Activated naive CD4-positive, alpha-beta T cell treated with anti-CD3 and anti-CD28 coated beads for 36 hours (primary cell): ENCODE measurements around the gene ABI1. TPM values are rescaled to one million over a fixed set of nuclear protein-coding genes. Genes with fewer than 3 reads are reported as not detected.

ENCODE experiments used
- CTCF ChIA-PET: fragments of 350-600 bp; sonication (Branson Sonifier 250); formaldehyde crosslinking; loops from one replicate; lab custom pipeline; 2021; ENCODE audit warnings: antibody characterized with exemption; lab: Charles Lee
- DNase-seq: peaks from one replicate; pipeline ENCODE4 v3.0.0-alpha.2; 2020
- H3K27ac Mint-ChIP-seq: one replicate; pipeline ENCODE4 v1.8.0; 2021; ENCODE audit warnings: mild to moderate bottlenecking, mixed read lengths
- H3K27me3 Mint-ChIP-seq: one replicate; pipeline ENCODE4 v1.8.0; 2021; ENCODE audit warnings: low read depth, mixed read lengths
- H3K36me3 Mint-ChIP-seq: one replicate; pipeline ENCODE4 v1.8.0; 2021; ENCODE audit warnings: low read depth, mixed read lengths
- H3K4me1 Mint-ChIP-seq: one replicate; pipeline ENCODE4 v1.8.0; 2021; ENCODE audit warnings: low read depth, mixed read lengths
- H3K4me3 Mint-ChIP-seq: one replicate; pipeline ENCODE4 v1.8.0; 2021; ENCODE audit warnings: mild to moderate bottlenecking, moderate library complexity, mixed read lengths
- H3K9me3 Mint-ChIP-seq: one replicate; pipeline ENCODE4 v1.8.0; 2021; ENCODE audit warnings: mixed read lengths
- intact Hi-C: fragments of 100-400 bp; cut with micrococcal nuclease; formaldehyde crosslinking; loops from one replicate; pipeline ENCODE4 v1.15.1; 2023
- total RNA-seq, 2 experiments: library from RNA; stranded (reverse); gene quantifications; one replicate each; pipeline ENCODE4 v1.2.3, GENCODE V29; 2021

The ABI1 gene
- total RNA-seq, 2 experiments from 2014 or later = 34.5 to 37.2 TPM

- peak; percentile 34 for DNase-seq
- H3K27ac Mint-ChIP-seq = peak overlapping the region; percentile 88
- peaks cover 60% of the 10 kb centered on the region for H3K36me3 Mint-ChIP-seq
- intact Hi-C loops = loop anchor here (5.0 kb wide), 3 partner anchors 252 to 307 kb away; no protein-coding TSS in a partner anchor
- H3K4me1 Mint-ChIP-seq = peaks cover 40% of the 10 kb centered on the region
- CTCF ChIA-PET = interaction anchor here (0.6 to 0.7 kb wide), 3 partner anchors 118 to 451 kb away, joined by 3 to 4 read pairs (median 3); no protein-coding TSS in a partner anchor
- H3K9me3 Mint-ChIP-seq = no peaks in the 10 kb centered on the region
- no peaks in the 10 kb centered on the region for H3K27me3 Mint-ChIP-seq
- no peak overlapping the region for H3K4me3 Mint-ChIP-seq
These were observed 121.6 kb downstream of the ABI1 start for GRCh38 chr10:26739071-26739631.

DNA sequence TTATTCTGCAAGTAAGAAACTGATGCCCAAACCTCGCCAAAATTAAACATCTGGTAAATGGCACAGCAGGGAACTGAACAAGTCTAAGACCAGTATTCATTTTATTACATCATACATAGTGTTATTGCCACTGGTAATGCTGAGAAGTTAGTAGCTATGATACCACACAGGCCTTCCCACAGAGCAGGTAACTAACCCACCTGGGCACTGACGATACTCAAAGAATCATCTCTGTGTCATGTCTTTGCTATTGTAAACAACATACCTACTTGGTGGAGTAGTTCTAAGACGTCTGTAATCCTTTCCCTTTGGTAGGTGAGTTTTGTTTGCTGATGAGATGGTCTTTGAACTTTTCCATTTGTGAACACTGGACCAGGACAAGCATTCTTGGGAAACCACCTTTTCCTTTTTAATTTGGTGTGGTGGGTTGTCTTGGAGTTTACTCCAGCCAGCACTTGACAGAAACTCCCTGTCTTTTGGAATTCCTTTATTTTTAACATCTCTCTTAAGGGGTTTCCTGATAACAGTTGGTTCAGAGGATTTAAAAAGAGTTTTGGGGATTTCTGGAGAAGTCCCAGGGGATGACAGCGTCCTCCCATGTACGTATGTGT, 122.4 kb downstream of the ABI1 start:
- no peak overlapping the region for H3K4me3 Mint-ChIP-seq
- peaks cover 57% of the 10 kb centered on the region for H3K36me3 Mint-ChIP-seq

DNA sequence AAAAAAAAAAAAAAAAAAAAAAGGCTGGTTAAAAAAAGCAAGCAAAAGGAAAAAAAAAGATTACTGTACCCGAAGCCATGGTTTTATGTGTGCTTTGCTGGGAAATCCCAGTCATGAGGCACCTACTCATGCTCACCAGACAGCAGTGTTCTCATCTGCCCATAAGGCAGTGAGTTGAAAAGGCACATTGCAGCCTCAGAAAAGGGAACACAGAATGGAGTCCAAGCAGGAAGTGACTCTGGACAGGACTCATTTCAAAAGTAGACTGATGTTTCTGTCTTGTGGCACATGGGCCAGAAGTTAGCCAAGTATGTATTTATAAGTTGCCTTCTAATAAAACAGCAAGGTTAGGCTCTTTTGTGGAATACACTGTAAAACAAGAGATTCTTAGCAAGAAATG, 123.0 kb downstream of the ABI1 start:
- intact Hi-C loops = loop anchor here (1.0 to 5.0 kb wide), 7 partner anchors 44 to 505 kb away; partner anchors contain the start of gene MASTL
- peak; percentile 75 for DNase-seq
- CTCF ChIA-PET = no interaction called here
- Mint-ChIP-seq H3K27ac (peak overlapping the region; percentile 88), H3K27me3 (no peaks in the 10 kb centered on the region), H3K4me3 (no peak overlapping the region), H3K9me3 (no peaks in the 10 kb centered on the region), H3K4me1 (peaks cover 36% of the 10 kb centered on the region), H3K36me3 (peaks cover 56% of the 10 kb centered on the region)

More for the DNA sequence above, 122.4 kb downstream of the ABI1 start:
- H3K27me3 Mint-ChIP-seq = no peaks in the 10 kb centered on the region
- H3K4me1 Mint-ChIP-seq = peaks cover 36% of the 10 kb centered on the region
- peak overlapping the region; percentile 88 for H3K27ac Mint-ChIP-seq
- CTCF ChIA-PET = interaction anchor here (0.6 kb wide), 2 partner anchors 119 to 258 kb away, joined by 3 read pairs; no protein-coding TSS in a partner anchor
- DNase-seq = no peak
- no peaks in the 10 kb centered on the region for H3K9me3 Mint-ChIP-seq
- intact Hi-C loops = loop anchor here (5.0 kb wide), 3 partner anchors 251 to 306 kb away; no protein-coding TSS in a partner anchor

DNA sequence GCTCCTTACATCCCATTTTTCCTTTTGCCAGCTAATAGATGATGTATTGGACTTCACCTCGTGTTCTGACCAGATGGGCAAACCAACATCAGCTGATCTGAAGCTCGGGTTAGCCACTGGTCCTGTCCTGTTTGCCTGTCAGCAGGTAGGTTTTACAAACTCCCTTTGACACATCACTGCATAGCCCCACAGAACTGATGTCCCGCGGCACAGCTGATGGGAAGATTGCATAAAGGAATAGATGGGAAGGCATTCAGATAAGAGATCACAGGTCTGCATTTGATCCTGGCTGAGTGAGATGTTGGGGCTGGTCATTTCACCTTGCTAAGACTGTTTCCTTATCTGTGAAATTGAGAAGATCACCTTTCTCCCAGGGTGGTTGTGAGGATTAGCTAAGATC, 125.3 kb downstream of the ABI1 start:
- H3K4me3 Mint-ChIP-seq = no peak overlapping the region

DNA sequence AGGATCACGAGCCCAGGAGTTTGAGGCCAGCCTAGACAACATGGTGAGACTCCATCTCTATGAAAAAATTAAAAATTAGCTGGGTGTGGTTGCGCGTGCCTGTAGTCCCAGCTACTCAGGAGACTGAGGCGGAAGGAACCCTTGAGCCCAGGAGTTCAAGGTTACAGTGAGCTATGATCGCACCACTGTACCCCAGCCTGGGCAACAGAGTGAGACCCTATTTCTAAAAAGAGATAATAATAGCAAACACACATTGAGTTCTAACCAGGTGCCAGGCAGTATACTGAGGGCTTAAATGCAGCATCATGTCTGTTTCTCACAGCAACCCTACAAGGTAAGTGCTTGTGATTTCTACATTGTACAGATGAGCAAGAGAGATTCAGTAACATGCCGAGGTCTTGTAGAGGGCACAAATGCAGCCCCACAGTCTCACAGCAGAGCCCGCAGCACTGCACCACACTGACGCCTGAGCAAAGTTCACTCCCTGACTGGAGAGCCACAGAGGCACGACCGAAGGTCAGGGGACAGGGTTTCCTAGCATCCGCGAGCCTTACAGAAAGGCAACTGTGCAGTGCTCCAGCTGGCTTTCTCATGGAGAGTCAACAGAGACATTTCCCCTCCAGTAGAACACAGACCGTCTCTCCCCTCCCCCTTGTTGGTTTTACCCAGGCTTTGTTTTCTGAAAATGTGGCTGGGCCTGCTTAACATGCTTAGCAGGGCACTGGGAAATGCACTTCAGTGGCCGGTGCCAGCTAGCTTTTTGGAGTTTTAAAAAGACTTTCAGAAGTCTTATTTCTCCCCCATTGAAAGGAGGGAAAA, 126.8 kb downstream of the ABI1 start:
- Mint-ChIP-seq H3K9me3 (no peaks in the 10 kb centered on the region), H3K4me3 (no peak overlapping the region), H3K27me3 (no peaks in the 10 kb centered on the region), H3K4me1 (peaks cover 26% of the 10 kb centered on the region), H3K27ac (no peak overlapping the region), H3K36me3 (peaks cover 47% of the 10 kb centered on the region)
- no peak for DNase-seq
- CTCF ChIA-PET = interaction anchor here (2.0 kb wide), 1 partner anchor 8 kb away, joined by 18 read pairs; no protein-coding TSS in a partner anchor
- intact Hi-C loops = no loop called here

More for the DNA sequence above, 125.3 kb downstream of the ABI1 start:
- H3K27me3 Mint-ChIP-seq = no peaks in the 10 kb centered on the region
- peak overlapping the region; percentile 7 for H3K27ac Mint-ChIP-seq
- intact Hi-C loops = loop anchor here (5.0 kb wide), 3 partner anchors 248 to 303 kb away; no protein-coding TSS in a partner anchor
- H3K36me3 Mint-ChIP-seq = peaks cover 47% of the 10 kb centered on the region
- CTCF ChIA-PET = interaction anchor here (0.5 to 2.0 kb wide), 4 partner anchors 10 to 394 kb away, joined by 4 to 18 read pairs (median 4); no protein-coding TSS in a partner anchor
- DNase-seq = no peak
- H3K4me1 Mint-ChIP-seq = peaks cover 33% of the 10 kb centered on the region
- no peaks in the 10 kb centered on the region for H3K9me3 Mint-ChIP-seq

GRCh38 chr10:26730552-26730951, 130.2 kb downstream of the ABI1 start:
- intact Hi-C loops = no loop called here
- Mint-ChIP-seq H3K27ac (no peak overlapping the region), H3K36me3 (peaks cover 44% of the 10 kb centered on the region), H3K4me3 (no peak overlapping the region), H3K27me3 (no peaks in the 10 kb centered on the region), H3K4me1 (no peaks in the 10 kb centered on the region), H3K9me3 (no peaks in the 10 kb centered on the region)
- CTCF ChIA-PET = interaction anchor here (0.6 to 1.2 kb wide), 3 partner anchors 131 to 395 kb away, joined by 3 read pairs; partner anchors contain the start of gene ABI1
- no peak for DNase-seq

GRCh38 chr10:26729395-26729794, 131.4 kb downstream of the ABI1 start:
- Mint-ChIP-seq H3K9me3 (no peaks in the 10 kb centered on the region), H3K36me3 (peaks cover 44% of the 10 kb centered on the region), H3K27ac (no peak overlapping the region), H3K27me3 (no peaks in the 10 kb centered on the region), H3K4me3 (no peak overlapping the region), H3K4me1 (no peaks in the 10 kb centered on the region)
- intact Hi-C loops = loop anchor here (10.0 kb wide), 1 partner anchor 635 kb away; no protein-coding TSS in a partner anchor
- CTCF ChIA-PET = interaction anchor here (0.6 to 7.0 kb wide), 3 partner anchors 117 to 914 kb away, joined by 4 to 145 read pairs (median 4); no protein-coding TSS in a partner anchor
- DNase-seq = no peak

DNA sequence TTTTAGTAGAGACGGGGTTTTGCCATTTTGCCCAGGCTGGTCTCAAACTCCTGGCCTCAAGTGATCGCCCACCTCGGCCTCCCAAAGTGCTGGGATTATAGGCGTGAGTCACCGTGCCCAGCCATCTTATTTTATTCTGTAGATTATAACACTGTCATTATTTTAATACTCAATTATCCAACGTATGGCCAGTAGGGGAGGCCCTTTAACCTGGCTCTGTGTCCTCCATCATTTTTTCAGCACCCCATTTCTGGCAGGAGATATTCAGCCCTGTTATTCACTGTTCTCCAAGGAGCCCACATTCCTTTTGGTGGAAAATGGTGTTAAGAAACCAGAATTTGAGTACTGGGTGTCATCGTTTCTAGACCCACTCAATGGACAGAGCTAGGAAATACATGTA, 131.8 kb downstream of the ABI1 start:
- no peak for DNase-seq
- intact Hi-C loops = loop anchor here (10.0 kb wide), 1 partner anchor 636 kb away; no protein-coding TSS in a partner anchor
- CTCF ChIA-PET = interaction anchor here (0.6 to 7.0 kb wide), 4 partner anchors 28 to 913 kb away, joined by 3 to 145 read pairs (median 4); partner anchors contain the start of gene ABI1
- H3K36me3 Mint-ChIP-seq = peaks cover 47% of the 10 kb centered on the region
- no peak overlapping the region for H3K4me3 Mint-ChIP-seq
- no peaks in the 10 kb centered on the region for H3K27me3 Mint-ChIP-seq
- no peaks in the 10 kb centered on the region for H3K9me3 Mint-ChIP-seq
- no peaks in the 10 kb centered on the region for H3K4me1 Mint-ChIP-seq
- no peak overlapping the region for H3K27ac Mint-ChIP-seq

DNA sequence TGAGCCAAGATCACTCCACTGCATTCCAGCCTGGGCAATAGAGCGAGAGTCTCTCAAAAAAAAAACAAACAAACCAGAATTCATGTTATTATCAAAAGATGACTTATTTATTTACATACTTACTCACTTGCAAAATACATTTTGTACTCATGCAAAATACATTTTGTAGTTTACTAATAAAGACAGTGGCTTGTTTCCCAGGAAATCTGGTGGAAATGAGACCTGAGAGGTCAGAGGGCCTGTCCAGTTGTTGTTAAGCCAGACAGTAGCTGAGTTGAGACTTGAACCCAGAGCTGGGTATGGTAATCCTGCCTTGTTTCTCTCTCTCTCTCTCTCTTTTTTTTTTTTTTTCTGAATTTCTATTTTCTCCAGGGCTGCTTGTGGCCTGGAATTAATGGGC, 133.8 kb downstream of the ABI1 start:
- Mint-ChIP-seq H3K36me3 (peaks cover 46% of the 10 kb centered on the region), H3K4me1 (no peaks in the 10 kb centered on the region), H3K9me3 (no peaks in the 10 kb centered on the region), H3K27me3 (no peaks in the 10 kb centered on the region), H3K27ac (no peak overlapping the region), H3K4me3 (no peak overlapping the region)
- CTCF ChIA-PET = interaction anchor here (0.8 to 7.0 kb wide), 19 partner anchors 8 to 392 kb away, joined by 3 to 145 read pairs (median 5); no protein-coding TSS in a partner anchor
- intact Hi-C loops = loop anchor here (10.0 kb wide), 1 partner anchor 638 kb away; no protein-coding TSS in a partner anchor
- no peak for DNase-seq

- intact Hi-C loops = loop anchor here (1.0 to 10.0 kb wide), 4 partner anchors 135 to 639 kb away; no protein-coding TSS in a partner anchor
- no peaks in the 10 kb centered on the region for H3K4me1 Mint-ChIP-seq
- H3K27ac Mint-ChIP-seq = no peak overlapping the region
- DNase-seq = peak; percentile 51
- H3K9me3 Mint-ChIP-seq = no peaks in the 10 kb centered on the region
- H3K36me3 Mint-ChIP-seq = peaks cover 46% of the 10 kb centered on the region
- H3K4me3 Mint-ChIP-seq = no peak overlapping the region
- CTCF ChIA-PET = interaction anchor here (0.7 to 7.0 kb wide), 33 partner anchors 9 to 806 kb away, joined by 3 to 145 read pairs (median 4); no protein-coding TSS in a partner anchor
- no peaks in the 10 kb centered on the region for H3K27me3 Mint-ChIP-seq
These were observed 134.7 kb downstream of the ABI1 start for GRCh38 chr10:26725837-26726727.

- DNase-seq = no peak
- Mint-ChIP-seq H3K27me3 (no peaks in the 10 kb centered on the region), H3K4me1 (peaks cover 2% of the 10 kb centered on the region), H3K4me3 (no peak overlapping the region), H3K27ac (no peak overlapping the region), H3K9me3 (no peaks in the 10 kb centered on the region), H3K36me3 (peaks cover 50% of the 10 kb centered on the region)
- intact Hi-C loops = loop anchor here (10.0 kb wide), 1 partner anchor 642 kb away; no protein-coding TSS in a partner anchor
- CTCF ChIA-PET = interaction anchor here (1.3 to 7.0 kb wide), 2 partner anchors 9 to 160 kb away, joined by 4 to 145 read pairs; no protein-coding TSS in a partner anchor
These were observed 137.7 kb downstream of the ABI1 start for GRCh38 chr10:26723016-26723415.
